IMR-90 (cell line): ENCODE results near the gene MRPS16. TPM values are rescaled to one million over a fixed set of nuclear protein-coding genes. Genes with fewer than 3 reads are reported as not detected.

Experiments
- ATAC-seq: fragments of 200-7000 bp; cut with Tn5 transposase; 2 replicates; pipeline ENCODE4 v1.9.1; 2020; ENCODE audit warnings: low read depth, mild to moderate bottlenecking, moderate library complexity
- BruUV-seq: library from RNA; stranded (reverse); fragments of 400-500 nt; replicated peaks from 2 replicates; lab custom pipeline; 2021; lab: Mats Ljungman, UMichigan
- CTCF ChIA-PET: fragments of 300-600 bp; formaldehyde crosslinking; extraction: SDS; loops from one replicate; lab custom pipeline; 2021; ENCODE audit warnings: antibody characterized with exemption; lab: Yijun Ruan, JAX
- POLR2A ChIA-PET: fragments of 300-600 bp; sonication (Branson Sonifier 250); formaldehyde crosslinking; loops from one replicate; lab custom pipeline; 2022; ENCODE audit warnings: antibody characterized with exemption; ENCODE audit not compliant: unreplicated experiment; lab: Charles Lee
- DNase-seq: peaks from one replicate; pipeline ENCODE4 v3.0.0; 2013
- H2AFZ ChIP-seq: replicated peaks from 2 replicates; pipeline ENCODE3; 2013; ENCODE audit warnings: low read length, mild to moderate bottlenecking; ENCODE audit not compliant: poor library complexity
- H2AK5ac ChIP-seq: 2 replicates; pipeline ENCODE4 v1.6.1; 2013; ENCODE audit warnings: low read depth, low read length, inconsistent platforms
- H2AK9ac ChIP-seq: replicated peaks from 2 replicates; pipeline ENCODE3; 2013; ENCODE audit warnings: mild to moderate bottlenecking, low read depth, low read length, moderate library complexity; ENCODE audit not compliant: poor library complexity
- H2BK120ac ChIP-seq: 2 replicates; pipeline ENCODE4 v1.6.1; 2013; ENCODE audit warnings: low read depth, low read length, inconsistent platforms
- H2BK15ac ChIP-seq: 3 replicates; pipeline ENCODE4 v1.6.1; 2013; ENCODE audit warnings: low read depth, low read length, inconsistent platforms
- H2BK20ac ChIP-seq: 2 replicates; pipeline ENCODE4 v1.6.1; 2013; ENCODE audit warnings: low read depth, mild to moderate bottlenecking, inconsistent platforms, low read length, moderate library complexity
- H2BK5ac ChIP-seq: 2 replicates; pipeline ENCODE4 v1.6.1; 2013; ENCODE audit warnings: mild to moderate bottlenecking, low read depth, low read length, inconsistent platforms; ENCODE audit not compliant: poor library complexity, severe bottlenecking
- H3K14ac ChIP-seq: replicated peaks from 2 replicates; pipeline ENCODE4 v1.6.1; 2013; ENCODE audit warnings: low read depth, low read length, inconsistent platforms
- H3K18ac ChIP-seq: 2 replicates; pipeline ENCODE4 v1.6.1; 2013; ENCODE audit warnings: low read depth, low read length, control low read depth
- H3K23ac ChIP-seq: 2 replicates; pipeline ENCODE4 v1.6.1; 2013; ENCODE audit warnings: low read depth, low read length, inconsistent platforms
- H3K27ac ChIP-seq: 2 replicates; pipeline ENCODE4 v1.5.1; 2013; ENCODE audit warnings: mild to moderate bottlenecking, control low read depth, low read length; ENCODE audit not compliant: insufficient read depth
- H3K27me3 ChIP-seq: 2 replicates; pipeline ENCODE4 v1.6.1; 2013; ENCODE audit warnings: low read length; ENCODE audit not compliant: control insufficient read depth, insufficient read depth
- H3K36me3 ChIP-seq: 2 replicates; pipeline ENCODE4 v1.6.1; 2013; ENCODE audit warnings: low read length, mixed read lengths; ENCODE audit not compliant: control insufficient read depth, insufficient read depth
- H3K4ac ChIP-seq: 2 replicates; pipeline ENCODE4 v1.6.1; 2013; ENCODE audit warnings: low read depth, low read length, inconsistent platforms
- H3K4me1 ChIP-seq: 2 replicates; pipeline ENCODE4 v1.6.1; 2013; ENCODE audit warnings: low read length, mixed read lengths; ENCODE audit not compliant: control insufficient read depth, insufficient read depth
- H3K4me2 ChIP-seq: 2 replicates; pipeline ENCODE4 v1.6.1; 2013; ENCODE audit warnings: low read depth, mild to moderate bottlenecking, control low read depth, low read length, moderate library complexity
- H3K4me3 ChIP-seq: 2 replicates; pipeline ENCODE4 v1.5.1; 2013; ENCODE audit warnings: low read depth, mild to moderate bottlenecking, control low read depth, low read length, moderate library complexity; ENCODE audit not compliant: insufficient read depth
- H3K56ac ChIP-seq: 2 replicates; pipeline ENCODE4 v1.6.1; 2013; ENCODE audit warnings: low read length, inconsistent platforms; ENCODE audit not compliant: insufficient read depth; ENCODE audit errors: extremely low read depth
- H3K79me1 ChIP-seq, 2 experiments: 2 replicates each; pipeline ENCODE4 v1.6.1; 2013; ENCODE audit warnings: low read length in 2 of 2, inconsistent platforms in 1 of 2, low read depth in 1 of 2
- H3K9ac ChIP-seq: 2 replicates; pipeline ENCODE4 v1.6.1; 2013; ENCODE audit warnings: low read depth, low read length, control low read depth
- H3K9me1 ChIP-seq: 2 replicates; pipeline ENCODE4 v1.6.1; 2013; ENCODE audit warnings: low read length, inconsistent platforms; ENCODE audit not compliant: insufficient read depth
- H3K9me3 ChIP-seq: 2 replicates; pipeline ENCODE4 v1.6.1; 2013; ENCODE audit warnings: low read length; ENCODE audit not compliant: control insufficient read depth, insufficient read depth
- H4K20me1 ChIP-seq: 2 replicates; pipeline ENCODE4 v1.6.1; 2013; ENCODE audit warnings: low read length, inconsistent platforms; ENCODE audit not compliant: insufficient read depth
- H4K5ac ChIP-seq: 2 replicates; pipeline ENCODE4 v1.6.1; 2013; ENCODE audit warnings: mild to moderate bottlenecking, low read depth, low read length, control low read depth
- H4K8ac ChIP-seq, 2 experiments: 2 replicates each; pipeline ENCODE4 v1.6.1; 2013; ENCODE audit warnings: low read depth in 2 of 2, low read length in 2 of 2, control low read depth in 1 of 2, inconsistent platforms in 1 of 2
- H4K91ac ChIP-seq: 2 replicates; pipeline ENCODE4 v1.6.1; 2013; ENCODE audit warnings: low read depth, low read length, inconsistent platforms; ENCODE audit not compliant: insufficient read depth
- BHLHE40 ChIP-seq: fragments of 150-350 bp; IDR thresholded peaks from 2 replicates; pipeline ENCODE4 v1.6.1; 2016; ENCODE audit warnings: mild to moderate bottlenecking, low read depth, low read length
- CHD1 ChIP-seq: IDR thresholded peaks from 2 replicates; pipeline ENCODE4 v1.6.1; 2012; ENCODE audit warnings: low read depth, low read length, improper control_type of control experiment
- FOS ChIP-seq: fragments of 150-350 bp; IDR thresholded peaks from 2 replicates; pipeline ENCODE4 v1.6.1; 2016; ENCODE audit warnings: low read depth, low read length
- MAFK ChIP-seq: IDR thresholded peaks from 2 replicates; pipeline ENCODE4 v1.6.1; 2012; ENCODE audit warnings: low read depth, low read length, improper control_type of control experiment
- RAD21 ChIP-seq: IDR thresholded peaks from 2 replicates; pipeline ENCODE4 v1.6.1; 2012; ENCODE audit warnings: low read length, improper control_type of control experiment
- RCOR1 ChIP-seq: IDR thresholded peaks from 2 replicates; pipeline ENCODE4 v1.6.1; 2012; ENCODE audit warnings: mild to moderate bottlenecking, low read length, improper control_type of control experiment; ENCODE audit not compliant: insufficient replicate concordance
- WGBS, 2 experiments: methylation state at CpG; one replicate each; pipeline versions ENCODE4 v1.1.5 to v1.1.7; 2013; ENCODE audit warnings: missing lambda C conversion rate in 2 of 2; ENCODE audit not compliant: insufficient read length in 1 of 2; ENCODE audit errors: extremely low coverage in 2 of 2; 5-methylcytosine and 5-hydroxymethylcytosine counted together
- dilution Hi-C: fragments of 300-500 bp; cut with HindIII; formaldehyde crosslinking; loops from one replicate; pipeline ENCODE4 v1.14.3; 2018; ENCODE audit warnings: low sequenced_read_pairs; ENCODE audit not compliant: unreplicated experiment
- in situ Hi-C: fragments of 300-500 bp; cut with MboI; formaldehyde crosslinking; loops from 3 replicates; pipeline ENCODE4 v1.14.3; 2019; ENCODE audit warnings: low sequenced_read_pairs, inconsistent platforms, mixed read lengths
- intact Hi-C: fragments of 100-400 bp; cut with micrococcal nuclease; formaldehyde crosslinking; loops from 2 replicates; pipeline ENCODE4 v1.10.0; 2022
- polyA plus RNA-seq, 3 experiments: library from polyadenylated mRNA; depleted of rRNA; stranded (reverse); fragments of >200 nt; gene quantifications; 2 replicates each; pipeline ENCODE4 v1.2.3, GENCODE V29; 2012; ENCODE audit warnings: low replicate concordance in 1 of 3
- total RNA-seq: library from RNA; depleted of rRNA; stranded (reverse); fragments of >200 nt; gene quantifications from 2 replicates; pipeline ENCODE4 v1.2.3, GENCODE V29; 2012
- TF ChIP-seq, protein P1 (sequence below): conservative IDR thresholded peaks from 2 replicates; pipeline ENCODE4 v1.5.1; 2012; ENCODE audit warnings: mild to moderate bottlenecking, low read depth, low read length, improper control_type of control experiment
- TF ChIP-seq, protein P2 (sequence below): fragments of 150-350 bp; IDR thresholded peaks from 2 replicates; pipeline ENCODE4 v1.6.1; 2016; ENCODE audit warnings: low read depth, mild to moderate bottlenecking, low read length, moderate library complexity, borderline replicate concordance

Gene MRPS16
- total and polyA plus RNA-seq, 2 of the 4 experiments (the other 2 are of a cell fraction), result 45.3 to 62.4 TPM

DNA sequence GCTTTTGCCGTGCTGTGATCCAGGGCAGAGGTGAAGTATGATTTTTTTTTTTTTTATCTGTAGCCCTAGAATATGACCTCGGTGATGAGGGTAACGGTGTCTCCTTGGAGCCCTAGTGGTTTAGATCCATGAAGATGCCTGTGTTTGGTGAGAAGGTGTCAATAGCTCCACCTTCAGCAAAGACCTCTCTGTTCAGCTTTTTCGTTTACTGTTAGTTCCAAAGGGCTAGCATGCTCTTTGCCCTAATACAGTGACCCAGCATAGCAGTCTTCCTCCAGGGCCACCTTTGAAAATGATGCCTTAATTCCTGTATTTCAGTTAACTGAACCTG lies 746 bp upstream of the MRPS16 start:
- CTCF ChIA-PET, result no interaction called here
- peak overlapping the region; percentile 81 for H3K4me2 ChIP-seq
- H4K20me1 ChIP-seq, result no peaks in the 10 kb centered on the region
- intact Hi-C loops, result loop anchor here (10.0 kb wide), 1 partner anchor 242 kb away; the partner anchor contains the start of gene PPP3CB
- peak overlapping the region; percentile 91; the same call in 1 of the 2 replicates for H4K91ac ChIP-seq
- H2BK20ac ChIP-seq, result no peak overlapping the region
- H3K4ac ChIP-seq, result peak overlapping the region; percentile 99
- H2AK5ac ChIP-seq, result peak overlapping the region; percentile 80; the same call in 1 of the 2 replicates
- in situ Hi-C loops, result loop anchor here (25.0 kb wide), 1 partner anchor 384 kb away; the partner anchor contains the start of gene MYOZ1
- peak overlapping the region; percentile 95 for H3K9ac ChIP-seq
- dilution Hi-C loops, result no loop called here
- H3K27ac ChIP-seq, result peak overlapping the region; percentile 88
- POLR2A ChIA-PET, result no interaction called here
- H3K14ac ChIP-seq, result peak overlapping the region; percentile 99; the same call in 1 of the 2 replicates
- H2AFZ ChIP-seq, result peak overlapping the region; percentile 100
- H2BK120ac ChIP-seq, result no peak overlapping the region
- H2AK9ac ChIP-seq, result peak overlapping the region; percentile 85
- H4K5ac ChIP-seq, result no peak overlapping the region
- ATAC-seq, result no peak
- no peak overlapping the region for H3K18ac ChIP-seq
- no peak overlapping the region for H2BK15ac ChIP-seq
- H2BK5ac ChIP-seq, result peak overlapping the region; percentile 72
- H3K4me3 ChIP-seq, result peak overlapping the region; percentile 54
- H4K8ac ChIP-seq, result peak overlapping the region; percentile 88 to 95; a peak in 3 of 4 replicates
- H3K36me3 ChIP-seq, result peaks cover 8% of the 10 kb centered on the region
- no peaks in the 10 kb centered on the region for H3K9me3 ChIP-seq
- DNase-seq, result no peak
- no peaks in the 10 kb centered on the region for H3K27me3 ChIP-seq
- BruUV-seq, result no TSS peak
- peaks cover 21 to 34% of the 10 kb centered on the region in 2 experiments for H3K79me1 ChIP-seq
- peaks cover 5% of the 10 kb centered on the region for H3K4me1 ChIP-seq
- H3K23ac ChIP-seq, result peak overlapping the region; percentile 99
- WGBS, 2 experiments, result no CpG with 5 or more reads among the region's 4 CpGs
- H3K9me1 ChIP-seq, result 0 out of 2 replicates have a peak, but pooled peaks cover 3% of the 10 kb centered on the region
- TF ChIP-seq RAD21, result no peak
- no peak for TF ChIP-seq BHLHE40
- TF ChIP-seq, protein P1, sequence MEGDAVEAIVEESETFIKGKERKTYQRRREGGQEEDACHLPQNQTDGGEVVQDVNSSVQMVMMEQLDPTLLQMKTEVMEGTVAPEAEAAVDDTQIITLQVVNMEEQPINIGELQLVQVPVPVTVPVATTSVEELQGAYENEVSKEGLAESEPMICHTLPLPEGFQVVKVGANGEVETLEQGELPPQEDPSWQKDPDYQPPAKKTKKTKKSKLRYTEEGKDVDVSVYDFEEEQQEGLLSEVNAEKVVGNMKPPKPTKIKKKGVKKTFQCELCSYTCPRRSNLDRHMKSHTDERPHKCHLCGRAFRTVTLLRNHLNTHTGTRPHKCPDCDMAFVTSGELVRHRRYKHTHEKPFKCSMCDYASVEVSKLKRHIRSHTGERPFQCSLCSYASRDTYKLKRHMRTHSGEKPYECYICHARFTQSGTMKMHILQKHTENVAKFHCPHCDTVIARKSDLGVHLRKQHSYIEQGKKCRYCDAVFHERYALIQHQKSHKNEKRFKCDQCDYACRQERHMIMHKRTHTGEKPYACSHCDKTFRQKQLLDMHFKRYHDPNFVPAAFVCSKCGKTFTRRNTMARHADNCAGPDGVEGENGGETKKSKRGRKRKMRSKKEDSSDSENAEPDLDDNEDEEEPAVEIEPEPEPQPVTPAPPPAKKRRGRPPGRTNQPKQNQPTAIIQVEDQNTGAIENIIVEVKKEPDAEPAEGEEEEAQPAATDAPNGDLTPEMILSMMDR, result 0 out of 2 replicates have a peak, but pooled peaks have one; percentile 1
- TF ChIP-seq, protein P2, sequence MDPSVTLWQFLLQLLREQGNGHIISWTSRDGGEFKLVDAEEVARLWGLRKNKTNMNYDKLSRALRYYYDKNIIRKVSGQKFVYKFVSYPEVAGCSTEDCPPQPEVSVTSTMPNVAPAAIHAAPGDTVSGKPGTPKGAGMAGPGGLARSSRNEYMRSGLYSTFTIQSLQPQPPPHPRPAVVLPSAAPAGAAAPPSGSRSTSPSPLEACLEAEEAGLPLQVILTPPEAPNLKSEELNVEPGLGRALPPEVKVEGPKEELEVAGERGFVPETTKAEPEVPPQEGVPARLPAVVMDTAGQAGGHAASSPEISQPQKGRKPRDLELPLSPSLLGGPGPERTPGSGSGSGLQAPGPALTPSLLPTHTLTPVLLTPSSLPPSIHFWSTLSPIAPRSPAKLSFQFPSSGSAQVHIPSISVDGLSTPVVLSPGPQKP, result no peak
- no peak for TF ChIP-seq CHD1
- no peak for TF ChIP-seq FOS
- no peak for TF ChIP-seq MAFK
- TF ChIP-seq RCOR1, result no peak
- H3K56ac ChIP-seq, result peak overlapping the region; percentile 97
